Measurements from ENCODE around the gene TM2D3. TPM values are rescaled to one million over a fixed set of nuclear protein-coding genes. Genes with fewer than 3 reads are reported as not detected.

TM2D3 gene
- total RNA-seq, 1 donor from 2014 or later = 42.9 TPM

DNA sequence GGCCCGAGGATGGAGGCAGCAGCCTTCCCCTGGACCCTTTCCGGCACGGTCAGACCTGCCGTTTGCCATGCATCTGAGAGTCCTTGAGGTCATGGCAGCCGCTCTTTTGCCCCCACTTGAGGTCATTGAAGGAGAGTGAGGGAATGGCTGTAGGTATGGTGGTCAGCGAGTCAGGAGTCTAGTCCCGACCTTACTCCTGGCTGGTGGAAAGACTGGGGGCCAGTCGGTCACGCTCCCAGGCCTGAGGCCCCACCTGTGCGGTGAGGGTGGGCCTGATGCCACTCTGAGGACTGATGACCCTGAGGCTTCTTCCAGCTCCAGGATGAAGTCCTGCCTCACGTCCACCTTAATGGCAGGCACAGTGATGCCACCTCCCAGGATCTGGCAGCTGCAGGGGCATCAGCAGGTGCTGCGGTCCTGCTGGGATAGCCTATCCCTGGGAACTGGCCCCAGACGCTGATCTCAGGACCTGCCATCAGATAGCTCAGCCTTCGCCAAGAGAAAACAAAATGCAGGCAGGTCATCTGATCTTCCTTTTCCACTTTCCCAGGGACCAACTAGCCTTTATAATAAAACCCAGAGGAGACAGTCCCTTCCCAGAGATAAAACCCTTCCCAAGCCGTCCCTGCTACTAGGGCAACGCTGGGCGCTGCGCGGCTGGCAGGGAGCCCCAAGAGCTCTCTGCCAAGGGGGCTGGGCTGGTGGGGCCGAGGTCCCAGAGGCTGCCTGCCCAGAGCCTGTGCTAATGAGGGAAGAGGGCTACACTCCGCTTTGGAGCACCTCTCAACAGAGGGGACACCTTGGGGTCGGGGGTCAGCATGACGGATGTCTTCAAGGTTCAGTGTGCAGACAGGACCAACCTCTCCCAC is 42.2 kb downstream of the TM2D3 start:
- intact Hi-C loops (cut with micrococcal nuclease) = no loop called here

DNA sequence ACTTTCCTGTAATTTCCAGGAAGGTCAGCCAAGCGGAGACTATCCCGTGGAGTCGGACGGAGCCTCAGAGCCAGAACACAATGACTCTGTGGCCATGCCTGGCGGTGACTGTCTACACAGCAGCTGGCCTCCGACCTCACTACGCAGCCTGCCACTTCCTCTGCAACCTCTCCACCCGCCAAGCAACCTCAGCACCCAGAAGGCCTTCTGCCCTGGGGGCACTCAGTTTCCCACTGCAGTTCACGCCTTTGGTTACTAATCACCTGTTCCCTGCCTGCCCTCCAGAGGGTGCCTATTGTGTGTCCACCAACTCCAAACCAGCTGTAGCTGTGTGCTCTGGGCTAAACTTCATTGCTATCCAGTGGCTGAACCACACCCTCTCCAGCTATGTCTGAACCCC is 44.0 kb downstream of the TM2D3 start:
- intact Hi-C loops (cut with micrococcal nuclease) = no loop called here

DNA sequence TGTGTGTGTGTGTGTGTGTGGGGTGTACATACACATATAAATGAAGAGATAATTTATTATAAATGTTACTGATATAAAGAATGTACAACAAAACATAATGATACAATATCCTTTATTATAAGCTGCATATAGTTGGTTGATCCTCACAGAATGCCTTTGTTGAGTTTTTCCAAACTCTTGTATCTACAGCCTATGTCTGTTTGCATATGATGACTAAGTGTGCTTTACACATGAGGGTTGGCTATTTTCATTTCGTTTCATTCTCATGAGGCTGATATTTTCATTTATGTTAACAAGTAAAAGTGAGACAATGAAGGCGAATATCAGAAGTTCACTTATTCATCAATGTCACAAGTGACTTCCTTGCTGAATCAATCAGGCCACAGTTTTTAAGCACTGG is 45.1 kb downstream of the TM2D3 start:
- intact Hi-C loops (cut with micrococcal nuclease) = no loop called here

DNA sequence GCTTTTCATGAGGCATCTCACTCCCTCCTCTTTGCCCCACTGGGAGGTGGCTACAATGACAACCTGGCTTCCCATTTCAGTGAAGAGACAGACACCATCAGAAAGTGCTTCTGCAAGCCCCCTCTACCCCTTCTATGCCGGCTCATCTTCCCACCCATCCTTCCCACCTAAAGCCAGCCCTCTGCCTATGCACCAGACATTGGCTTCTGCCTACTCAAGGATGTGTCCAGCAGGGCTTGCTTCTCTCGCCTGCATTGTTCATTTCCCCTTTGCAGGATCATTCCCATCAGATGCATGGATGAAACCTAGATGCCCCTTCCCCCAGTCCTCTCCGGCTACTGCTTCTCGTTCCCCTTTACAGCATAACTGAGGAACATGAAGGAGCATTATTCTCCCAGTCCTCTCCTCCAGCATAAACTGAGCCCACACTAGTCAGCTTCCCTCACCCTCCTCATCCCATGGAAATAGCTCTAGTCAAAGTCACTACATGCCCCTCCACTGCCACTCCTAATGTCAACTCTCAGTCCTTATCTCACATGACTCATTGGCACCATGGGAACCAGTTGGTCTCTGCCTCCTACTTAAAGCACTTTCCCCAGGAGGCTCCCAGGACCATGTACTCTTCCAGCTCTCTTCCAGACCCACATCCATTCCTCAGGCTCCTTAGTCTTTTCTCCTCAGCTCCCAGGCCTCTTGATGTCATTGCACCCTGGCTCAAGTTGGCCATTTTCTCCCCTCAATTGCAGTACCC is 47.9 kb downstream of the TM2D3 start:
- intact Hi-C loops (cut with micrococcal nuclease) = no loop called here

DNA sequence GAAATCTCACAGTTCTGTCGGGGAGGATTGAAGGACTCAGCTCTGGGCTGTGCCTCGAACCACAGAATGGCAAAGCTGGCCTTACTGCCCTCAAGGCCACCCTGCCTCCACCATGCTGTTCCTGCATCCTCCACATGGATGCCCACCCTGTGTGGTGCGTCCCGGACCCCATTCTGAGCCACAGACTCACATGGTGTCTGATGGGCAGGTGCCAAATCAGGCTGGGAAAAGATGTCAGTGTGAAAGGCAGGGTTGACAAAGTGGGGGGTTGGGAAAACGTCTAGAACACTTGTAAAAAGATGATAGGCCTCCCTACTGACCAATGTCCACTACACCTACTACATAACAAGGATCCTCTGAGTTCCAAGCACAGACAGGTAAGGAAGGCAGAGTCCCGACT is 49.4 kb downstream of the TM2D3 start:
- intact Hi-C loops (cut with micrococcal nuclease) = no loop called here

DNA sequence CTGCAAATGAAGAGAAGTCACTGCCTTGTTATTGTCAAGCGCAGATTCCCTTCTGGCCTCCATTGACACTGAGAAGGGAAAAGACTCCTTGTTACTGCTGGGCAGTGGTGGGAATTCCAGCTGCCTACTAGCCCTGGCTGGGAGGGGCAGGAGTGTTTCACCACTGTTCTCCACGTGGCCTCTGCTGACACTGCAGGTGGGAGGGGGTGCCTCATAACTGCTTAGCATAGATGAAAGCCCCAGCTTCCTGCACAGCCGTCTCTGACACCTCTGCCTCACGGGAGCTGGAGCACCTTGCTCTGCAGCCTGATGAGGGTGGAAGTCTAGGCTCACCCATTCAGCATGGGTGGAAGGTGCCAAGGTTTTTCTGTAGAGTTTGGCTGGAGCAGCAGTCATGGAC is 52.1 kb downstream of the TM2D3 start:
- intact Hi-C loops (cut with micrococcal nuclease) = no loop called here

DNA sequence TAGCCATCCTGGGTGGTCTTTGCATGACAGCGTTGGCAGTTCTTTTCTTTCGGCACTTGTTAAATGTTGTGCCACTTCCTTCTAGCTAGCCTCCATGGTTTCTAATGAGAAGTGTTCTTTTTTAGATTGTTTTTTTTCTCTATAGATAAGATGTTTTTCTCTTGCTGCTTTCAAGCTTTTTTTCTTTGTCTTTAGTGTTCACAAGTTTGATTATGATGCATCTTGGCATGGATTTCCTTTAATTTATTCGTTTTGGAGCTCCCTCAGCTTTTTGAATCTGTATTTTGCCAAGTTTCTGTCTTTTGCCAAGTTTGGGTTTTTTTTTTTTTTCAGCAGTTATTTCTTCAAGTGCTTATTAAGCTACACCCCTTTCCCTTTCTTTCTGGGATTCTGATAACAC is 53.1 kb downstream of the TM2D3 start:
- intact Hi-C loops (cut with micrococcal nuclease) = no loop called here

DNA sequence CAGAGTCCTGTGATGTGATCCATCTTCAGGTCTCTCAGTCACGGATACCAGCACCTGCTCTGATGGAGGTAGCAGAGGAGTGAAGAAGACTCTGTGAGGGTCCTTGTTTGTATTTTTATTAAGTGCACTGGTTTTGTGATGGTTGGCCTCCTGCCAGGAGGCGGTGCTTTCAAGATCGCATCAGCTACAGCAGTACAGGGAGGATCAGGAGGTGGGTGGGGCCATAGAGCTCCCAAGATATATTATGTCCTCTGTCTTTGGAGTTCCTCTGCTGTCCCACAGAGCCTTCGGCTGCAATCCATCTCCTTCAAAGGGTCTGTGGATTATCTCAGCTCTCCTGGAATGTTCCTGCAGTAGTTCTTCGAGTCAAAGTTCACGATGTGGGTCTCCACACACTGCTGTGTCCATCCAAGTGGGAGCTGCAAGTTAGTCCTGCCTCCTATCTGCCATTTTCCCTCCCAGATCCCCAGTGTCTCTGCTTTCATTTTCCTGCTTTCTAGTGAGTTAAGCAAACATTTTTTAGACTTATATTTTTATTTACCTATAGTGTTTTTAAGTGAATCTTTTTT is 54.7 kb downstream of the TM2D3 start:
- intact Hi-C loops (cut with micrococcal nuclease) = no loop called here

DNA sequence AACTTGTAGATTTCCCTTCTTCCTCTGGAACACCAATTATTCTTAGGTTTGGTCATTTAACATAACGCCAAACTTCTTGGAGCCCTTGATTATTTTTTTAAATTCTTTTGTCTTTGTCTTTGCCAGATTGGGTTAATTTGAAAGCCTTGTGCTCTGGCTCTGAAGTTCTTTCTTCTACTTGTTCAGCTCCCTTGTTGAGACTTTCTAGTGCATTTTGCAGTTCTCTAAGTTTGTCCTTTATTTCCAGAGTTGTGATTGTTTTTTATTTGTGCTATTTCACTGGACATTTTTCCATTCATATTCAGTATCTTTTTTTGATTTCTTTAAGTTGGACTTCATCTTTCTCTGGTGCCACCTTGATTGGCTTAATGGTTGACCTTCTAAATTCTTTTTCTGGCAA is 55.5 kb downstream of the TM2D3 start:
- intact Hi-C loops (cut with micrococcal nuclease) = no loop called here

Other genes starting within 250 kb of the TM2D3 start
- gene PCSK6, start 162.7 kb downstream of the TM2D3 start, total RNA-seq = 2.6 and 3.3 TPM in 2 replicates
- 16.1 and 18.6 TPM in 2 replicates for gene TARS3, start 72.1 kb upstream of the TM2D3 start, total RNA-seq
- not detected in 2 replicates for gene OR4F6, start 151.1 kb upstream of the TM2D3 start, total RNA-seq
- not detected in 2 replicates for gene OR4F15, start 159.8 kb upstream of the TM2D3 start, total RNA-seq

All from T-helper 2 cell treated with Interferon-gamma antibody and Interleukin-4, amounts not matched to agents 100 ng/mL and 5 ng/mL, for 36 hours (primary cell).